Measurements from ENCODE around the gene GFOD1. TPM values are rescaled to one million over a fixed set of nuclear protein-coding genes. Genes with fewer than 3 reads are reported as not detected.

GFOD1 gene
- total and polyA plus RNA-seq, 8 donors, result 1.4 to 2.7 (median 2.1) TPM

- WGBS, 2 donors, result 87 to 88% methylated on average over 4 of the region's 4 CpGs
- H3K4me1 ChIP-seq, result peaks cover 0 to 7% (median 0%) of the 10 kb centered on the region in 3 donors
These were observed 45.6 kb downstream of the GFOD1 start for GRCh38 chr6:13441778-13442177.

GRCh38 chr6:13439644-13440043 is 47.8 kb downstream of the GFOD1 start:
- Histone ChIP-seq H3K4me1 (peaks cover 0 to under 1% (median 0%) of the 10 kb centered on the region in 3 donors), H3K36me3 (no peaks in the 10 kb centered on the region), H3K9me3 (no peaks in the 10 kb centered on the region), H3K27me3 (no peaks in the 10 kb centered on the region), H3K4me3 (no peak overlapping the region), H3K27ac (no peak overlapping the region)
- no peak for TF ChIP-seq CTCF (IDR thresholded peaks at IDR 0.05)
- no peak for DNase-seq
- FAIRE-seq, result no peak
- intact Hi-C loops (cut with DNase I), result no loop called here
- 91 to 96% methylated on average over 1 of the region's 1 CpG for WGBS, 2 donors
- ATAC-seq, result no peak

More at GRCh38 chr6:13441778-13442177, 45.6 kb downstream of the GFOD1 start:
- H3K9me3 ChIP-seq, result no peaks in the 10 kb centered on the region
- intact Hi-C loops (cut with DNase I), result no loop called here
- no peak overlapping the region for H3K27ac ChIP-seq
- no peaks in the 10 kb centered on the region for H3K27me3 ChIP-seq
- H3K36me3 ChIP-seq, result no peaks in the 10 kb centered on the region
- no peak for TF ChIP-seq CTCF (IDR thresholded peaks at IDR 0.05)
- ATAC-seq, result no peak
- FAIRE-seq, result no peak
- H3K4me3 ChIP-seq, result no peak overlapping the region
- DNase-seq, result no peak

- no peak for ATAC-seq
- peaks cover 0 to 9% (median 0%) of the 10 kb centered on the region in 3 donors for H3K4me1 ChIP-seq
- H3K9me3 ChIP-seq, result no peaks in the 10 kb centered on the region
- no peak for TF ChIP-seq CTCF (IDR thresholded peaks at IDR 0.05)
- DNase-seq, result no peak
- H3K27ac ChIP-seq, result no peak overlapping the region
- H3K36me3 ChIP-seq, result no peaks in the 10 kb centered on the region
- no peak for FAIRE-seq
- H3K4me3 ChIP-seq, result no peak overlapping the region
- WGBS, 2 donors, result 94 to 97% methylated on average over 1 of the region's 1 CpG
- intact Hi-C loops (cut with DNase I), result no loop called here
- no peaks in the 10 kb centered on the region for H3K27me3 ChIP-seq
These were observed 49.3 kb downstream of the GFOD1 start for GRCh38 chr6:13438126-13438525.

GRCh38 chr6:13437218-13437996 is 50.0 kb downstream of the GFOD1 start:
- ATAC-seq, result no peak
- Histone ChIP-seq H3K27me3 (no peaks in the 10 kb centered on the region), H3K27ac (no peak overlapping the region), H3K4me3 (no peak overlapping the region), H3K36me3 (no peaks in the 10 kb centered on the region), H3K9me3 (no peaks in the 10 kb centered on the region), H3K4me1 (peaks cover 0 to 11% (median 0%) of the 10 kb centered on the region in 3 donors)
- no peak for DNase-seq
- intact Hi-C loops (cut with DNase I), result no loop called here
- no peak for FAIRE-seq
- WGBS, 2 donors, result 85 to 95% methylated on average over 3 of the region's 3 CpGs
- TF ChIP-seq CTCF (IDR thresholded peaks at IDR 0.05), result no peak
